HUDEP-2 (cell line): ENCODE data around the gene TSC22D3.
"Not testable (repeated sequence)": the region's sequence is repeated elsewhere in the genome, so short reads cannot be mapped to it uniquely, and the experiment has no call there.

Experiments used
- DNase-seq, 76 experiments: peaks; one replicate each; lab custom pipeline; 2025; ENCODE audit not compliant: unreplicated experiment in 76 of 76; lab: John Stamatoyannopoulos, UW

TSC22D3 gene

GRCh38 chrX:107685586-107685985, 90.0 kb downstream of the TSC22D3 start:
- not testable (repeated sequence) for DNase-seq

DNA sequence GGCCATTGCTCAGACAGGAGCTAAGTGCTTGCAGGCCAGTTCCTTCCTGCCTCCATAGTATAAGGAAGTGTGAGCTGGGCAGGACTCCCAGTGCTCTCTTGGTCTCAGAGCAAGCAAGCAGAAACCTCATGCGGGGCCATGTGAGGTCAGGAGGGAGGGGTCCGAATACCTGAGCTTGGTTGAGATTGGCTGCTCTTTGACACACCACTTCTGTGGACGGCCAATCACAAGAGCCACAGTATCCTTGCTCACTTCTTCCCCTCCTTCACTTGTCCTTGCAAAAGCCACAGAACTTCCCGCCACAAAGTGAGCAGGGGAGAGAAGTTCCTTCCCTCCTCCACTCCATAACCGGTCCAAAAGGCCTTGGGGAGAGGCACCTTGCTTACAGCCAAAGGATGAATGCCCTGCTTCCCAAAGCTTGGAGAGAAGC, 90.6 kb downstream of the TSC22D3 start:
- peak in 60 of 76 experiments; percentile 0 to 61 (median 24) for DNase-seq

- DNase-seq = no peak
Observed at GRCh38 chrX:107683931-107684330, 91.7 kb downstream of the TSC22D3 start.

- no peak for DNase-seq
Observed at GRCh38 chrX:107683124-107683895, 92.3 kb downstream of the TSC22D3 start.

DNA sequence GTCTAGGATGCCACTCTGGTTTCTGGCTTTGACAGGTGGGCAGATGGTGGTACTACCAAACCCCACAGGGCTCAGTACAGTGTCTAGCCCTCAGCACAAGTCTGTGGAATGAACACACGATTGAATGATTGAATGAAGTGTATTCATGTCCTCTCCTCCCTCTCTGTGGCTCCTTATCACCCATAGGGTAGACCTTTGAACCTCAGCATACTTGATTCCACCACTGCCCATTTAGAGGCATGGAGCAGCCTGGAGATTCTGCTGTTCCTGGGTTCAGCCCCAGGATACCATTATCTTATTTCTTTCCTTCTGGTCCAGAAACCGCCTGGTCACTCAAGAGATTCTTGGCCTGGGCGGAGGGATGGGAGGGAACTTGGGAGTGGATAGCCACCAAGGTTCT, 93.3 kb downstream of the TSC22D3 start:
- no peak for DNase-seq

DNA sequence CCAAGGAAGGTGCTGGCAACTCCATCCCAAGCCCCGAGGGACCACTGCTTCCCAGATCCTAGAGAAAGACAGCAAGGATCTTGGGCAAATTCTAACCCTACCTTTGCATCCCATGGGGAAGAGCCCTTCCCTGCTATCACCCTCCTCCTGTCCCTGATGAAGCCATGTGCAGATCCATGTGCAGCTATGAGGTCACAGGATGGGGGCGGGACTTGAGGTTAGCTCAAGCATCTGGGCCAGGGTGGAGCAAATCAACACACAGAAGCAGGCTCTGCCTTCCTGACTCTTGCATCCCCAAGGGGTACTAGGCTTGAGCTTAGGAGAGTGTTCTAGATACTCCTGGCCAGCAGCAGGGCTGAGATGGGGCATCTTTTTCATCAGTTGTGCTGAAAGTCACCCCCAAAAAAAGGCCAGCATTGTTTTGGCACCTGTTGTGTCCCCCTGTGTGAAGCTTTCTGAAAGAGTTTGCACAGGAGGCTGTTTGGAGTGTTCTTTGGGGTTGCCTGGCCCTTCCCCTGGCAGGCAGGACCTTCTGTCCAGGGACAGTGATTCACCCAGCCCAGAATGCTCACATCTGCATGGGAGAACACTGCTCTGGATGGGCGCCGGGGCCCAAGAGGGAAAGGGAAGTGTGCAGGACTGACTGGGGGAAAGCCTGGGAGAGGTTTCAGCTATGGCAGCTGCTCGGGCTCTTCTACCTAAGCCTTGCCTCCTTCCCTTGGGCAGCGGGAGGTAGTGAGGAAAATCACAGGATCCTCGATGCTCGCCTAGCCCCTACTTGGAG, 96.4 kb downstream of the TSC22D3 start:
- DNase-seq = peak in 65 of 76 experiments; percentile 0 to 65 (median 38)

DNA sequence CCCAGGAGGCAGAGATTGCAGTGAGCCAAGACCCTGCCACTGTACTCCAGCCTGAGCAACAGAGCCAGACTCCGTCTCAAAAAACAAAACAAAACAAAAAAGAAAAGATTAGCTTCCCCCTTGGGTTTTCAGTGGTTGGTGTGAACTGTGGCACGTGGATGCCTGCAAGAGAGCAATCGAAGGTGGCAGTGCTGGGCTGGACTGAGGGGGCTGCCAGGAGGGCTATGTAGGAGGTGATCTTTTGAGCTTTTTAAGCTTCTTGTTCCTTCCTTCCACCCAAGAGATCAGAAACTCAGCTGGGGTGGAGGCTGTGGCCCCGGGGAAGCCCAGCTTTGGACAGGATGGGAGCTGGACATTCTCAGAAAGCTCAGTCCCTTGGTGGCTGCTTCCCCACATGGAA, 97.7 kb downstream of the TSC22D3 start:
- DNase-seq = no peak

DNA sequence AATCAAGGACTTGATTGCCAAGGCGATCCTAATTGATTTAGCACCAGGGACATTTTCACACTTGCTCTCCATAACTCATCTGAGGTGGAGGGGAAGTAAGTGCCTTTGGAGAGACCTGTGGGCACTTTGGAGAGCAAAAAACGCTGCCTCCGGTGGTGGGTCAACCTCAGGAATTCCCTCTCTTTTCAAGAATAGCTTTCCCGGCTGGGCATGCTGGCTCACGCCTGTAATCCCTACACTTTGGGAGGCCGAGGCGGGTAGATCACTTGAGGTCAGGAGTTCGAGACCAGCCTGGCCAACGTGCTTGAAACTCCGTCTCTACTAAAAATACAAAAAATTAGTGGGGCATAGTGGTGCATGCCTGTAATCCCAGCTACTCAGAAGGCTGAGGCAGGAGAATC, 98.1 kb downstream of the TSC22D3 start:
- DNase-seq = no peak

DNA sequence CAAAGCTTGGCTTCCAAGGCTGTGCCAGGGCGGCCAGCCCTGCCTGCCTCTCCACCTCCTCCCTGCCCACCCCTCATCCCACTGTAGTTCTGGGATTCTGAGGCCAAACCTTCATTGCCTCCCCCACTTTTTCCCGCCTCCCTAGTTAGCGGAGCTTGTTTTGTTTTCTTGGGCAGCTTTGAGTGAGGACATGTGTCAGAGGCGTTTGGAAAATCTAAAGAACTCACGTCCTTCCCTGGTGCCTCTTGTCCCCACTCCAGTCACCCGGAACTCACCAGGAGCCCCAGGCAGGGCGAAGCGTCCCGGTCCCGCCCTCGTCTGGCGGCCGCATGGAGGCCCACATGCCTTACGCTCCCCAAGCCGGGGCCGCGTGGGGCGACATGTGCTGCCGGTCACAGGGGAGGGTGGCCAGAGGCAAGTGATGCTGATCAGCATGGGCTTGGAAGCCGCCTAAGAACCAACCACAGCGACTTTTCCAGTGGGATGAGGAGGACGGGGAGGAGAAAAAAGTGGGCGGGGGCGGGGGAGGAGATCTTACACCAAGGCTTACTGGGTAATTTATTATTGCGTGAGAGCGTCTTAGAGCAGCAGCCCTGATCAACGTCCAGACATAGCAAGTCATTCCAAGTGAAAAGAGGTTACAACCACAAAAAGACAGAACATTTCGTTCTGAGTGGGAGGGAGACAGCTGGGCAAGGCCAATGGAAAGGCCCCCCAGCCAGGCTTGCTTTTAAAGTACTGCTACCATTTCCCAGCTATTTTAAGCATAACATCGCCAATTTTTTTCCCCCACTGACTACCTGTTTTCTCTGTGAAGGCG, 98.8 kb downstream of the TSC22D3 start:
- peak in 74 of 76 experiments; percentile 2 to 89 (median 69) for DNase-seq

- peak in 28 of 76 experiments; percentile 0 to 28 (median 4) for DNase-seq
Observed at GRCh38 chrX:107675823-107676555, 99.6 kb downstream of the TSC22D3 start.

- DNase-seq = peak in 1 of 76 experiments; percentile 16
Observed at GRCh38 chrX:107675365-107675654, 100.3 kb downstream of the TSC22D3 start.

GRCh38 chrX:107674480-107675364, 100.9 kb downstream of the TSC22D3 start:
- peak in 74 of 76 experiments; percentile 4 to 87 (median 70) for DNase-seq

DNA sequence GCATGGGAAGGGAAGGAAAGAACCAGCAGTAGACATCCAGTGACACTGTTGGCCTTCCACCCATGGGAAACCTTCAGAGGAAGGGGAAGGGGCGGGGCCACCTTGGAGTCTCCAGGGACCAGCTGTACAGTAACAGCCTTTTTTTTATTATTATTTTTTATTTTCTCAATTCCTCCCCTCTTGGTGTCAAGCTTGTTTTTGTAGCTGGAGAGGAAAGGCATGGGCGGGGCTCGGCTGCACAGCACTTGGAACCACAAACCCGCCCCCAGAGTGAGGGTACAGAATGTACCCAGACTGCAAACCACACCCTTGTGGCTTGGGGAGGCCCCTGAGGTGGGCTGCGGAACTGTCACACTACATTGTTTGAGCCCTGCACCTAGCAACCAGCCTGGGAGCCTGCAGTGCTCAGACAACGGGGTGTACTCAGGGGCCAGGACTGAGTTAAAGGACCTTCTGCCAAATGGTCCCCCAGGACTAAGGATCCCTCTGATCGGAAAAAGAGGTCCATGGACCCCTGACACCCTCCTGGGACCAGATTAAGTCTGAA, 101.6 kb downstream of the TSC22D3 start:
- peak in 75 of 76 experiments; percentile 4 to 92 (median 82) for DNase-seq

- peak in 2 of 76 experiments; percentile 3 to 31 for DNase-seq
Observed at GRCh38 chrX:107673431-107673830, 102.2 kb downstream of the TSC22D3 start.

DNA sequence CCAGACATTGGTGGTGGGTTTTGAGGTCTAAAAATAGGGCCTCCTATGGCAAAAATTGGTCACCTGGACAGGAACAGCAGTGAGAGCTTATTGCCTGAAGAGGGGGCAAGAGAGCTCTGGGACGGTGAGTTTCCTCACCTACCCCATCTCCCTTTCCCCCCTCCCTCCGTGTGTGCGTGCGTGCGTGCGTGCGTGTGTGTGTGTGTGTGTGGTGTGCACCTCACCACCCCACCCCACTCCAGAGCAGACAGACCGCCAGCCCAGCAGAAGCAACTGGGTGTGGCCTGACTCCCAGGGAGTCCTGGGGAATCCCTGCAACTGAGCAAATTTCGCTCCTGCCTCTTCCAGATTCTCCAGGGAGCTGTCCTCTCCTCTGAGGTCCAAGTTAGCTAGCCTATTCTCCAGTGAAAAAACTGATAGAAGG, 102.6 kb downstream of the TSC22D3 start:
- peak in 73 of 76 experiments; percentile 3 to 86 (median 69) for DNase-seq

GRCh38 chrX:107671256-107671655, 104.3 kb downstream of the TSC22D3 start:
- not testable (repeated sequence) for DNase-seq

GRCh38 chrX:107669885-107670628, 105.5 kb downstream of the TSC22D3 start:
- peak in 12 of 76 experiments; percentile 0 to 27 (median 8) for DNase-seq

- DNase-seq = no peak
Observed at GRCh38 chrX:107669261-107669660, 106.3 kb downstream of the TSC22D3 start.
